ENCODE data around the gene TOP2B. TPM values are rescaled to one million over a fixed set of nuclear protein-coding genes. Genes with fewer than 3 reads are reported as not detected.

TOP2B gene
- total and polyA plus RNA-seq, 2 experiments from 2014 or later = 36.7 to 58.4 TPM

DNA sequence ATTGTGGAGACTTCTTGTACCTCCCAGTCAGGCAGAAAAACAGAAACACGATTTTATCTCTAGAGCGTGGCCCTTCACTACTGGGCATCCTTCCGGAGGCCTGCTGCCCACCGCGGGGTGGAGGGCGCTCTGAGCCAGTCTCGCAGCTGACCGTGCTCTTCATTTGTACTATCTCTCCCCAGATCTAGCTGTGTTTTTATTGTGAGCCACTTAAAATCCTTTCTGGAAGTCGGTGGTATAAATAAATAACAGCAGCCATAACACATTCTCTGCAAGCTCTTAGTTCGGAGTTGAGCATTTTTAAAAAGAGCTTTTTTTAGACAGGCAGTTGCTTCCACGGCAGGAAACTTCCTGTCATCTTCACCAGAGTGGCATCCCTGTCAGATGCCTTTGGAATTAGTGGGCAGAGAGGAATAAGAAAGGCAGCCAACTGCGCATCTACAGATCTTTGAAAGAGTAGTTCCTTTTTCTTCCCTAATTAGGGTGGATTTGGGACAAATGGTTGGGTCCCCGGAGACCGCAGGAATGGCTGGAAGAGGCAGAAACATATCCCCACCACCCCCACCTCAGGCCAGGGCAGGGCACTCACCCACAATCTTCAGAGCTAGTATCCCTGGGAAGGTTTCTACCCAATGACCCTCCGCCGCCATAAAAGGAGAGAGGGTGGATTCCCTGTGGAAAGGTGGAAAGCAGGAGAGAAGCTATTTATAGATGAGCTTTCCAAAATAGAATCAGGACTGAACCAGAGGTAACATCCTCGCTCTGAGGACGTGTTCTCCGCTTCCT, 91.1 kb downstream of the TOP2B start:
- 0 out of 2 replicates have a peak overlapping the region, but pooled peaks have one; percentile 15 for H3K27ac ChIP-seq
- in situ Hi-C loops (cut with MboI) = no loop called here
- peak overlapping the region; percentile 50; the same call in 1 of the 2 replicates for H2AFZ ChIP-seq
- no peak overlapping the region for H3K9ac ChIP-seq
- no peaks in the 10 kb centered on the region for H3K9me3 ChIP-seq (ENCODE audit: low read depth)
- H3K9me2 ChIP-seq (ENCODE audit: insufficient read depth) = no peaks in the 10 kb centered on the region
- DNase-seq = peak; percentile 48
- H3K36me3 ChIP-seq (ENCODE audit: low read depth) = no peaks in the 10 kb centered on the region
- no peak overlapping the region for H3K4me2 ChIP-seq (ENCODE audit: unreplicated experiment)
- no peak overlapping the region for H3K4me3 ChIP-seq
- no peaks in the 10 kb centered on the region for H3K79me2 ChIP-seq (ENCODE audit: insufficient read depth)
- TF ChIP-seq EZH2 (IDR thresholded peaks at IDR 0.05; ENCODE audit: insufficient read depth, poor library complexity, severe bottlenecking) (no peak), EZH2phosphoT487 (IDR thresholded peaks at IDR 0.05; ENCODE audit: insufficient read depth, low read depth) (no peak)
- H3F3A ChIP-seq (ENCODE audit: insufficient read depth) = no peaks in the 10 kb centered on the region
- WGBS, 2 experiments (ENCODE audit: low coverage in 1 of 2, low lambda C conversion rate in 2 of 2, missing lambda C conversion rate in 2 of 2) = 70 to 74% methylated on average over 19 of the region's 19 CpGs
- no peaks in the 10 kb centered on the region for H3K4me1 ChIP-seq (ENCODE audit: insufficient read depth)
- no peaks in the 10 kb centered on the region for H4K20me1 ChIP-seq (ENCODE audit: insufficient read depth)
- no peaks in the 10 kb centered on the region for H3K27me3 ChIP-seq (replicated peaks; ENCODE audit: insufficient read depth)

DNA sequence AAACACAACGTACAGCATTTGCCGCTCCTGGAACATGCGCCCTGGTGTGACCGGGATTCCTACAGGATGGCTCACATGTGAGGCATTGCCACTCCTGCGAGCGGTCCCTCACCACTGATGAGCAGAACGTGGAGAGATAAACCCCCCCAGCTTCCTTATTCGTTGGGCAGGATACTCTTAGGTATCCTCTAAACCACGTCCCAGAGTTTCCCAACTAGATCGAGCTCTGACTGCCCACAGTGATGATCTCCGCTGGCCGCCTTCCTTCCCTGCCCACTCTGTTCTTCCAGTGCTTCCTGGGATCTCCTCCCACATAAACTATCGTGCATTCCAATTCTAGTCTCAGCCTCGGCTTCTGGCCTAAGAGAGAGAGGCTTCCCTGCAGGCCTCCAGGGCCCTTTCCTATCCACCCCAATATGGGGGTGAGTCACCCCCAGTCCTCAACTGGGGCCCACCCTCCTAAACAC, 91.8 kb downstream of the TOP2B start:
- peak; percentile 10 for DNase-seq

GRCh38 chr3:25572336-25572735, 92.4 kb downstream of the TOP2B start:
- Histone ChIP-seq H2AFZ (no peak overlapping the region), H3K27me3 (replicated peaks; ENCODE audit: insufficient read depth) (no peaks in the 10 kb centered on the region), H3K27ac (no peak overlapping the region), H3K79me2 (ENCODE audit: insufficient read depth) (no peaks in the 10 kb centered on the region), H3K9me2 (ENCODE audit: insufficient read depth) (no peaks in the 10 kb centered on the region), H3K4me3 (no peak overlapping the region), H3K4me2 (ENCODE audit: unreplicated experiment) (no peak overlapping the region), H3K4me1 (ENCODE audit: insufficient read depth) (no peaks in the 10 kb centered on the region), H3K9me3 (ENCODE audit: low read depth) (no peaks in the 10 kb centered on the region), H3F3A (ENCODE audit: insufficient read depth) (no peaks in the 10 kb centered on the region), H3K9ac (no peak overlapping the region), H4K20me1 (ENCODE audit: insufficient read depth) (no peaks in the 10 kb centered on the region), H3K36me3 (ENCODE audit: low read depth) (no peaks in the 10 kb centered on the region)
- WGBS, 2 experiments (ENCODE audit: low coverage in 1 of 2, low lambda C conversion rate in 2 of 2, missing lambda C conversion rate in 2 of 2) = 90 to 92% methylated on average over 3 of the region's 3 CpGs
- TF ChIP-seq EZH2phosphoT487 (IDR thresholded peaks at IDR 0.05; ENCODE audit: insufficient read depth, low read depth) (no peak), EZH2 (IDR thresholded peaks at IDR 0.05; ENCODE audit: insufficient read depth, poor library complexity, severe bottlenecking) (no peak)
- DNase-seq = no peak
- in situ Hi-C loops (cut with MboI) = no loop called here

More for the DNA sequence above, 91.8 kb downstream of the TOP2B start:
- 68 to 73% methylated on average over 14 of the region's 14 CpGs for WGBS, 2 experiments (ENCODE audit: low coverage in 1 of 2, low lambda C conversion rate in 2 of 2, missing lambda C conversion rate in 2 of 2)
- no peaks in the 10 kb centered on the region for H3F3A ChIP-seq (ENCODE audit: insufficient read depth)
- H3K9ac ChIP-seq = no peak overlapping the region
- H4K20me1 ChIP-seq (ENCODE audit: insufficient read depth) = no peaks in the 10 kb centered on the region
- no peaks in the 10 kb centered on the region for H3K27me3 ChIP-seq (replicated peaks; ENCODE audit: insufficient read depth)
- no peak overlapping the region for H3K4me3 ChIP-seq
- no peak overlapping the region for H3K4me2 ChIP-seq (ENCODE audit: unreplicated experiment)
- no peaks in the 10 kb centered on the region for H3K36me3 ChIP-seq (ENCODE audit: low read depth)
- TF ChIP-seq EZH2 (IDR thresholded peaks at IDR 0.05; ENCODE audit: insufficient read depth, poor library complexity, severe bottlenecking) = no peak
- no peak overlapping the region for H3K27ac ChIP-seq
- peak overlapping the region; percentile 50; the same call in 1 of the 2 replicates for H2AFZ ChIP-seq
- in situ Hi-C loops (cut with MboI) = no loop called here
- no peaks in the 10 kb centered on the region for H3K4me1 ChIP-seq (ENCODE audit: insufficient read depth)
- no peaks in the 10 kb centered on the region for H3K79me2 ChIP-seq (ENCODE audit: insufficient read depth)
- H3K9me2 ChIP-seq (ENCODE audit: insufficient read depth) = no peaks in the 10 kb centered on the region
- H3K9me3 ChIP-seq (ENCODE audit: low read depth) = no peaks in the 10 kb centered on the region

- Histone ChIP-seq H3K4me1 (ENCODE audit: insufficient read depth) (no peaks in the 10 kb centered on the region), H3K36me3 (ENCODE audit: low read depth) (no peaks in the 10 kb centered on the region), H3K79me2 (ENCODE audit: insufficient read depth) (no peaks in the 10 kb centered on the region), H3K27me3 (replicated peaks; ENCODE audit: insufficient read depth) (no peaks in the 10 kb centered on the region), H3K9me3 (ENCODE audit: low read depth) (no peaks in the 10 kb centered on the region), H3K27ac (no peak overlapping the region), H2AFZ (no peak overlapping the region), H3K9ac (no peak overlapping the region), H3K4me3 (no peak overlapping the region), H4K20me1 (ENCODE audit: insufficient read depth) (no peaks in the 10 kb centered on the region), H3K9me2 (ENCODE audit: insufficient read depth) (no peaks in the 10 kb centered on the region), H3F3A (ENCODE audit: insufficient read depth) (no peaks in the 10 kb centered on the region), H3K4me2 (ENCODE audit: unreplicated experiment) (no peak overlapping the region)
- in situ Hi-C loops (cut with MboI) = no loop called here
- 64 to 73% methylated on average over 6 of the region's 6 CpGs for WGBS, 2 experiments (ENCODE audit: low coverage in 1 of 2, low lambda C conversion rate in 2 of 2, missing lambda C conversion rate in 2 of 2)
- no peak for TF ChIP-seq EZH2 (IDR thresholded peaks at IDR 0.05; ENCODE audit: insufficient read depth, poor library complexity, severe bottlenecking)
- no peak for TF ChIP-seq EZH2phosphoT487 (IDR thresholded peaks at IDR 0.05; ENCODE audit: insufficient read depth, low read depth)
- DNase-seq = no peak
Measured at GRCh38 chr3:25571285-25571684, 93.4 kb downstream of the TOP2B start.

Data from GM23248 (cell line).